ENCODE measurements around the gene ZFP92.

ZFP92 gene, protein sequence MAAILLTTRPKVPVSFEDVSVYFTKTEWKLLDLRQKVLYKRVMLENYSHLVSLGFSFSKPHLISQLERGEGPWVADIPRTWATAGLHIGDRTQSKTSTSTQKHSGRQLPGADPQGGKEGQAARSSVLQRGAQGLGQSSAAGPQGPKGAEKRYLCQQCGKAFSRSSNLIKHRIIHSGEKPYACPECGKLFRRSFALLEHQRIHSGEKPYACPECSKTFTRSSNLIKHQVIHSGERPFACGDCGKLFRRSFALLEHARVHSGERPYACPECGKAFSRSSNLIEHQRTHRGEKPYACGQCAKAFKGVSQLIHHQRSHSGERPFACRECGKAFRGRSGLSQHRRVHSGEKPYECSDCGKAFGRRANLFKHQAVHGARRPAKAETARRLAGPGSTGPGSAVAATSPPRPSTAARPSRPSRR

DNA sequence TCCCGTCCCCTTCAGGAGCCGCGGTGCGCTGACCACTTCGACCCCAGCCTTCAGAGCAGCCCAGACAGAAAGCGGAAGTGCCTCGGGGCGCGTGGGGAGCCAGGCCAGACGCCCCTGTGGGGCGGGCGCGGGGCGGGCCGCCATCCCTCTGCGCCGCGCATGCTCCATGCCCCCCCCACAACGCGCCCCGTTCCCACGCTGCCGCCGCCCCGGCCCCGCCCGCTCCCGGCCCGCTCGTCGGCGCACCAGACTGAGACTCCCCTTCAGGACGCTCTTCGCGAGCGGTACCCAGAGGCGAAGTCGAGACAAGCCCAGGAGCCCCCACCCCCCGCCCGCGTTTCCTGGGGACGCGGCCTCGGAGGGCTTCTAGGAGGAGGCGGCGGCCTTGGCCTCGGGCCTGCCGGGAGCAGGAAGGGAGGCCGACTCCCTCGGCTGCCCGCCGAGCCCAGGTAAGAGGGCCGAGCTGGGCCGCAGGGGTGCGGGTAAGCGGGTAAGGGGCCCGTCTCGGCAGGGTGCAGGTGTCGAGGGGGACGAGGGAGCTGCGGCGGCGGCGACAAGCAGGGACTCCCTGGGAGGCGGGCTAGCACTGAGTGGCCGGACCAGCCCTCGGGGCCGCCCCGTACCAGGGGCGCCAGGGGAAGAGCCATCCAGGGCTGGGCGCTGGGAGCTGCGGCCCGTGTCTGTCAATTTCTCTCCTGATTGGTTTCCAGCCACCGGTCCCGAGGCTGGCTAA, at the start of gene ZFP92:
Gene ZFP92 (plus strand): TSS at position 218 of the 733 bp plus-strand sequence. CDS start 6,851 bp downstream, outside the sequence.
- DNase-seq (ENCODE audit: low read depth), result peak; percentile 56
- Histone ChIP-seq H3K9me3 (ENCODE audit: control insufficient read depth, low read length) (no peaks in the 10 kb centered on the region), H3K36me3 (ENCODE audit: control insufficient read depth, insufficient read depth, low read length, severe bottlenecking) (no peaks in the 10 kb centered on the region), H3K4me3 (ENCODE audit: low read length) (peak within 1 kb of the TSS; percentile 37), H3K4me1 (ENCODE audit: control insufficient read depth, insufficient read depth, low read length) (peaks cover 8% of the 10 kb centered on the region), H3K9ac (ENCODE audit: low read length) (no peak within 1 kb of the TSS), H3K27me3 (replicated peaks; ENCODE audit: control insufficient read depth, insufficient read depth, low read length) (peaks cover 45% of the 10 kb centered on the region)

DNA sequence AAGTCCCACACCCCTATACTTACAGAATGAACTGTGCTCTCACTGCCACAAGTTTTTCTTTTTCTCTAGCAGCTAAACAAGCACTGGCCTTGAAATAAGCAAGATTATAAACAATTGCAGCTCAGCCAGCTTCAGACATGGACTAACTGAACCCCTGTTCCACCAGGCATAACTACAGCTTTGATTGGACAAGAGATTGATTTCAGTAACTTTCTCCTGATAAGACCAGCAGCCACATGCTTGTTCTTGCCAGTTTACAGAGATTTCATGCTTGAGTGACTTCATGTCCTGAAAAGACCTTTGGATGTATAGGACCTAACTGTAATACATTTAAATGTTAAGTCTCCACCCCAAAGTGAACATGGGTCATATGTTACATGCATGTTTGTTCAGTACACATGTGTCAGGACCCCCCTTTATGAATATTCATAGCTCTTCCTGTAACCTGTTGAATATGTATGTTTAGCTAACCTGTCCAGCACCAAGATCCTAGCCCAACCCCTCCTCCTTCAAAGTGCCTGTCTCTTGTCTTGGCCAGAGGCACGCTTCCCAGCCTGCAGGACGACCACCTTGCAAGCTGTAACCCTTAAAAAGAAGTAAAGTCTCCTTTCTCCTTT, 49.4 kb upstream of the ZFP92 start:
- peak; percentile 11 for DNase-seq (ENCODE audit: low read depth)
- Histone ChIP-seq H3K36me3 (ENCODE audit: control insufficient read depth, insufficient read depth, low read length, severe bottlenecking) (no peaks in the 10 kb centered on the region), H3K9me3 (ENCODE audit: control insufficient read depth, low read length) (peaks cover 21% of the 10 kb centered on the region), H3K27me3 (replicated peaks; ENCODE audit: control insufficient read depth, insufficient read depth, low read length) (peaks cover 10% of the 10 kb centered on the region), H3K4me1 (ENCODE audit: control insufficient read depth, insufficient read depth, low read length) (no peaks in the 10 kb centered on the region), H3K9ac (ENCODE audit: low read length) (no peak overlapping the region), H3K4me3 (ENCODE audit: low read length) (no peak overlapping the region)

DNA sequence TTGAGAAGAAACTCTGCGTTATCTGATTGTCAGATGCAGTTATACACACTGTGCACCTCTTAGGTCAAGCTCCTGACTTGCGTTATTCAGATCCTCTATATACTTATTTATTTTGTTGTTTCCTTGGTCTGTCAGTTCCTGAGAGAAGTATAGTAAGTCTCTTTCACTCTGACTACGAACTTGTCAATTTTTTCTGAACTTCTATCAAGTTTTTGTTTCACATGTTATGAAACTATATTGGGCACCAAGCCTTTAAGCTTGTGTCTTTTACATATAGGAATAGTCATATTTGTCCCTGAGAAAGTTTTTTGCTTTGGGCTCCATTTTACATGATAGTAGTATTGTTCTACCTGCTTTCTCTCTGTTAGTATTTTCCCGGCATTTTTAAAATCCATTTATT, 45.6 kb upstream of the ZFP92 start:
- H3K9me3 ChIP-seq (ENCODE audit: control insufficient read depth, low read length), result peaks cover 4% of the 10 kb centered on the region
- DNase-seq (ENCODE audit: low read depth), result no peak
- peaks cover 6% of the 10 kb centered on the region for H3K4me1 ChIP-seq (ENCODE audit: control insufficient read depth, insufficient read depth, low read length)
- H3K36me3 ChIP-seq (ENCODE audit: control insufficient read depth, insufficient read depth, low read length, severe bottlenecking), result no peaks in the 10 kb centered on the region
- peaks cover 13% of the 10 kb centered on the region for H3K27me3 ChIP-seq (replicated peaks; ENCODE audit: control insufficient read depth, insufficient read depth, low read length)
- no peak overlapping the region for H3K9ac ChIP-seq (ENCODE audit: low read length)
- H3K4me3 ChIP-seq (ENCODE audit: low read length), result no peak overlapping the region

DNA sequence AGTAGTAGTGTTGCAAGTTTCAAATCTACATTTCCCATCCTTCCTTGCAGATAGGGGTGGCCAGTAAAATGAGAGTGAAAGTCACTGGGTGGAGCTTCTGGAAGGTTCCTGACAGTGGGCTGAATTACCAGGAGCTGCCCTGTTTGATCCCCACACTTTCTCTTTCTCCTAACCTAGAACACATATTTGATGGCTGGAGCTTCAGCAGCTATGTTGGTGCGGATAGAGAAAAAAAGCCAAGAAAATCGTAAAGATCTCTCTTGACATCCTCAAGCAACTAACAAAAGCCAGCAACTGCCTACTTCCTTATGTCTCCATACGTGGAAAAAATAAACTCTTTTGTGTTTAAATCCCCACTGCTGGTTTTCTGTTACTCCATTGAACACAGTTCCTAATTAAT, 45.2 kb upstream of the ZFP92 start:
- peaks cover 9% of the 10 kb centered on the region for H3K4me1 ChIP-seq (ENCODE audit: control insufficient read depth, insufficient read depth, low read length)
- H3K36me3 ChIP-seq (ENCODE audit: control insufficient read depth, insufficient read depth, low read length, severe bottlenecking), result no peaks in the 10 kb centered on the region
- no peak for DNase-seq (ENCODE audit: low read depth)
- no peak overlapping the region for H3K4me3 ChIP-seq (ENCODE audit: low read length)
- H3K27me3 ChIP-seq (replicated peaks; ENCODE audit: control insufficient read depth, insufficient read depth, low read length), result peaks cover 13% of the 10 kb centered on the region
- peaks cover 4% of the 10 kb centered on the region for H3K9me3 ChIP-seq (ENCODE audit: control insufficient read depth, low read length)
- no peak overlapping the region for H3K9ac ChIP-seq (ENCODE audit: low read length)

DNA sequence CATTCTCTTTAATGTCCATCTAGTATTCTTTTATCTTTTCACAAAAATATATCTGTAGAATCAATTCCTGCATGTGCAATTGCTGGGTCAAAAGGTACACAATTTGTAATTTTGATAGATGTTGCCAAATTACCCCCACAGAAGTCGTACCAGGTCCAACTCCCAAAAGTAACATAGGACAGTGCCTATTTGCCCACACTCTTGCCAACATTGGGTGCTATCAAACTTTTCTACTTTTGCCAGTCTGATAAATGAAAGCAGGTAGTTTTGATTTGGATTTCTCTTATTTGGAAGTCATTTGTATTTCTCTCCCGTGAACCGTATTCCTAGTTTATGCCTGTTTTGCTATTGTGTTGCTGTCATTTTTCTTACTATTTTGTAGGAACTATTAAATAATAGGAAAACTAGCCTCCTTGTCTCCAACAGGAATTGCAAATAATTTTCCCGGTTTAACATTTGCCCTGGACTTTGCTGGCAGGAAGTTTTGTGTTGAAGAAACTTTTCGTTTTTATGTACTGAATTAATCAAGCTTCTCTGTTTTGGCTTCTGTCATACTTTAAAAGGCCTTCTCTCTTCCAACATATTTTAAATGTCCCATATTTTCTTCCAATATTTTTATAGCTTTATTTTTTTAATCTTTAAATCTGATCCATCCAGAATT, 44.3 kb upstream of the ZFP92 start:
- peaks cover 4% of the 10 kb centered on the region for H3K9me3 ChIP-seq (ENCODE audit: control insufficient read depth, low read length)
- H3K4me3 ChIP-seq (ENCODE audit: low read length), result no peak overlapping the region
- peaks cover 13% of the 10 kb centered on the region for H3K27me3 ChIP-seq (replicated peaks; ENCODE audit: control insufficient read depth, insufficient read depth, low read length)
- H3K36me3 ChIP-seq (ENCODE audit: control insufficient read depth, insufficient read depth, low read length, severe bottlenecking), result no peaks in the 10 kb centered on the region
- H3K9ac ChIP-seq (ENCODE audit: low read length), result no peak overlapping the region
- no peak for DNase-seq (ENCODE audit: low read depth)
- H3K4me1 ChIP-seq (ENCODE audit: control insufficient read depth, insufficient read depth, low read length), result peaks cover 12% of the 10 kb centered on the region

DNA sequence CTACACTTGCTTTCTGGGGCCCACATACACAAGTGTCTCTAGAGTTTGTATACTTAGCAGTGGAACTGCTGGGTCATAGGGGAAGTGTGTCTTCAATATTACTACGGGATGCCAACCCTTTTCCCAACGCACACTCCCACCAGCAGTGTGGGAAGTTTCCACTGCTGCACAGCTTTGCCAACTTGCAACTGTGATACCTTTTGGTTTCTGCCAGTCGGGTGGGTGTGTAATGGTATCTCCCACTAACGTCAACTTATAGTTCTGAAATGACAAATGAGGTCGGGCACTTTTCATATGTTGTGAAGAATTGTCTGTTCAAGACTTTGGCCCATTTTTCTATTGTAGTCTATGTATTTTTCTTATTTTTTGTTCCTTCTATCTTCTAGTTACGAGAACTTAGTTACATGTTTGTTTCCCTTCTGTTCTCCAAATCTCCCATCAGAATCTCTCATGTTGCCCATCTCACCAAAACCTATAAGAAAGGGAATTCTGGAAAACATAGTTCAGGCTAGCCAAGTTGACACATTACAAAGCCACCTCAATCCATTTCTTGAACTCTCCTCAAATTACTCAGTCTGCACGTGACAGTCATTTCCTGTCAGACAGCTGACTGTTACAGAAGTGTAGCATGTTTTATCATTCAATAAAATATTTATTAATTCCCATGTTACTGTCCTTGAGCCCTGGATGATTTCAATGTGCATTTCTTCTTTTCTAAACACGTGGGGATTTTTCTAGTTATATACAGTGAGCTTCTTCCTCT, 40.8 kb upstream of the ZFP92 start:
- H3K4me1 ChIP-seq (ENCODE audit: control insufficient read depth, insufficient read depth, low read length), result peaks cover 12% of the 10 kb centered on the region
- DNase-seq (ENCODE audit: low read depth), result no peak
- H3K4me3 ChIP-seq (ENCODE audit: low read length), result no peak overlapping the region
- peaks cover 7% of the 10 kb centered on the region for H3K27me3 ChIP-seq (replicated peaks; ENCODE audit: control insufficient read depth, insufficient read depth, low read length)
- H3K36me3 ChIP-seq (ENCODE audit: control insufficient read depth, insufficient read depth, low read length, severe bottlenecking), result no peaks in the 10 kb centered on the region
- peaks cover 4% of the 10 kb centered on the region for H3K9me3 ChIP-seq (ENCODE audit: control insufficient read depth, low read length)
- no peak overlapping the region for H3K9ac ChIP-seq (ENCODE audit: low read length)

DNA sequence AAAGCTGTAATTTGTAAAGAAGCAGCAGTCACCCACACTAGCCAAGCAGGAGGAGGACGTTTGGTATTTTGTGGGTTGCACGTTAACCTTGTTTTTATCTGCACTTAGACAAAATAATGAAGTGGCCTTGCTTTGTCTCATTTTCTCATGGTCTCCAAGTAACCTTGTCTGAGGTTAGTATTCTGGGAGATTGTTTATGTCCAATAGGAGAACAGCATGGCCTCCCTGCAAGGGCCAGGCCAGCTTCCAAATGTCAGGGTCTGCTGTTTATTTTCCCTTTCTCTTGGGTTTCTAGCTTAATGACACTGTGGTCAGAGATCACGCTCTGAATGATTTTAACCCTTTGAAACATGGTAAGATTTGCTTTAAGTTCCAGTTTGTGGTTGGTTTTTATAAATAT, 40.0 kb upstream of the ZFP92 start:
- Histone ChIP-seq H3K4me1 (ENCODE audit: control insufficient read depth, insufficient read depth, low read length) (peaks cover 12% of the 10 kb centered on the region), H3K27me3 (replicated peaks; ENCODE audit: control insufficient read depth, insufficient read depth, low read length) (peaks cover 7% of the 10 kb centered on the region), H3K4me3 (ENCODE audit: low read length) (no peak overlapping the region), H3K36me3 (ENCODE audit: control insufficient read depth, insufficient read depth, low read length, severe bottlenecking) (no peaks in the 10 kb centered on the region), H3K9ac (ENCODE audit: low read length) (no peak overlapping the region), H3K9me3 (ENCODE audit: control insufficient read depth, low read length) (peaks cover under 1% of the 10 kb centered on the region)
- no peak for DNase-seq (ENCODE audit: low read depth)

DNA sequence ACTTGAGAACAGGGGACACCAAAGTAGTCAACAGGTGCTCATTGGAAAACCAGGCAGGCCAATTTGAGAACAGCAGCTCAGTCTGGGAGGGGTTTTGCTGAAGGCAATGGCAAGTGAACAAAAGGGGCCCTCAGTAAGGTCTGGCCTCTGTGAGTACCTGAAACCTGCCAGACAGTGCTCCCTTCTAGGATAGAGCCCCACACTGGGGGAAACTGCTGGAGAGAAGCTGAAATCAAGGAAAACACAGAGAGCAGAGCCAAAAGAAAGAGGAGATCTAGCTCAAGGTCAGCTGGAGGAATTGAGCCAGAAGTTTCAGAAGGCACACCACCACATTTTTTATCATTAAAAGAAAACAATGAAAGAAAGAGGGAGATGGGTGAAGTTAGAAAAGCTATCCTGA, 38.3 kb upstream of the ZFP92 start:
- no peak for DNase-seq (ENCODE audit: low read depth)
- Histone ChIP-seq H3K4me1 (ENCODE audit: control insufficient read depth, insufficient read depth, low read length) (peaks cover 12% of the 10 kb centered on the region), H3K36me3 (ENCODE audit: control insufficient read depth, insufficient read depth, low read length, severe bottlenecking) (no peaks in the 10 kb centered on the region), H3K4me3 (ENCODE audit: low read length) (no peak overlapping the region), H3K27me3 (replicated peaks; ENCODE audit: control insufficient read depth, insufficient read depth, low read length) (peaks cover 7% of the 10 kb centered on the region), H3K9ac (ENCODE audit: low read length) (no peak overlapping the region), H3K9me3 (ENCODE audit: control insufficient read depth, low read length) (peaks cover 4% of the 10 kb centered on the region)

DNA sequence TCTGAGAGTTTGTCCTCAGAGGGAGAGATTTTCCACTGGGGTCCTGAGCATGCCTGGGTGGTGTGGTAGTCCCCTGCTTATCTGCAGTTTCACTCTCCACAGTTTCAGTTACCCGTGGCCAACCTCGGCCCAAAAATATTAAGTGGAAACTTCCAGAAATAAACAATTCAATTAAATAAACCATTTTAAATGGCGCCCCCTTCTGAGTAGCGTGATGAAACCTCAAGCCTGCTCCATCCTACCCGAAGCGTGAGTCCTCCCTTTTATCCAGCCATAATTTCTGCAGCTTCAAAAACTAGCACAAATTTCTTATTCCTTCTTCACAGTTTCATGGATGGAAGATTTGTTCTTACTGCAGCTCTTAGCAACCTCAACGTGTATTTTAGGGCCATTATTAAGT, 36.8 kb upstream of the ZFP92 start:
- peaks cover 7% of the 10 kb centered on the region for H3K27me3 ChIP-seq (replicated peaks; ENCODE audit: control insufficient read depth, insufficient read depth, low read length)
- H3K9ac ChIP-seq (ENCODE audit: low read length), result no peak overlapping the region
- DNase-seq (ENCODE audit: low read depth), result no peak
- peaks cover 4% of the 10 kb centered on the region for H3K9me3 ChIP-seq (ENCODE audit: control insufficient read depth, low read length)
- H3K4me3 ChIP-seq (ENCODE audit: low read length), result no peak overlapping the region
- H3K36me3 ChIP-seq (ENCODE audit: control insufficient read depth, insufficient read depth, low read length, severe bottlenecking), result no peaks in the 10 kb centered on the region
- H3K4me1 ChIP-seq (ENCODE audit: control insufficient read depth, insufficient read depth, low read length), result peaks cover 12% of the 10 kb centered on the region

DNA sequence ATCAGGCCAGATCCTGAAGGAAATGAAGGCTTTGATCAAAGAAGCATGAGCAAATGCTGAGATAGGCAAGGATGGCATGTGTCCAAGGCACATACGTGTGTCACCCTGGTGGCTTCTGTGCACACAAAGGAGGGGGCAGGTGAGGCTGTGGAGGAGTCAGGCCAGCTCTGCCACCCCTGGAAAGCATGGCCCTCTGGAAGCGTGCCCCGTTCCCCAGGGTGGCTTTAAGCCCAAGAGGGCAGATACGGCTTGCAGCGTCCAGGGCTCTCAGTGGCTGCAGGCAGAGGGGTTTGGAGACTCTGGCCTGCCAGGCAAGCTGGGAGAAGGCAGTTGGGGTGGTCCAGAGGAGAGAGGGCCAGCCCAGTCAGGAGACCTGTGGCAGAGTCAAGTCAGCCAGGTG, 35.7 kb upstream of the ZFP92 start:
- Histone ChIP-seq H3K36me3 (ENCODE audit: control insufficient read depth, insufficient read depth, low read length, severe bottlenecking) (no peaks in the 10 kb centered on the region), H3K4me1 (ENCODE audit: control insufficient read depth, insufficient read depth, low read length) (peaks cover 7% of the 10 kb centered on the region), H3K27me3 (replicated peaks; ENCODE audit: control insufficient read depth, insufficient read depth, low read length) (no peaks in the 10 kb centered on the region), H3K4me3 (ENCODE audit: low read length) (no peak overlapping the region), H3K9ac (ENCODE audit: low read length) (no peak overlapping the region), H3K9me3 (ENCODE audit: control insufficient read depth, low read length) (peaks cover 4% of the 10 kb centered on the region)
- DNase-seq (ENCODE audit: low read depth), result no peak

Measured in adipocyte (in vitro differentiated cells).